Thoracic aorta (tissue), 2 donors: Measurements from ENCODE around the gene STC2. TPM values are rescaled to one million over a fixed set of nuclear protein-coding genes. Genes with fewer than 3 reads are reported as not detected.

Source experiments
- ATAC-seq: fragments of 150-250 bp; one replicate; pipeline ENCODE4 v1.8.0; 2017; ENCODE audit warnings: low read depth; ENCODE audit not compliant: insufficient number of reproducible peaks, low FRiP score
- DNase-seq: peaks from one replicate; pipeline ENCODE4 v3.0.0-alpha.2; 2020; ENCODE audit warnings: low spot score
- H3K27ac ChIP-seq, 2 donors: fragments of 200-600 bp; sonication (generic); 1 replicate in 1 of 2; 2 replicates in 1 of 2; pipeline ENCODE4 v1.5.1; 2016; ENCODE audit warnings: mild to moderate bottlenecking in 2 of 2, moderate library complexity in 2 of 2
- H3K27me3 ChIP-seq: fragments of 200-600 bp; sonication (generic); replicated peaks from 2 replicates; pipeline ENCODE4 v1.6.0; 2016; ENCODE audit warnings: mild to moderate bottlenecking; ENCODE audit not compliant: insufficient read depth
- H3K36me3 ChIP-seq: fragments of 200-600 bp; sonication (generic); one replicate; pipeline ENCODE4 v1.5.1; 2016
- H3K4me1 ChIP-seq, 2 donors: fragments of 200-600 bp; sonication (generic); 1 replicate in 1 of 2; 2 replicates in 1 of 2; pipeline versions ENCODE4 v1.5.1 to v1.6.0; 2016; ENCODE audit warnings: low read depth in 2 of 2, mild to moderate bottlenecking in 1 of 2; ENCODE audit not compliant: control insufficient read depth in 1 of 2
- H3K4me3 ChIP-seq: fragments of 200-600 bp; sonication (generic); 2 replicates; pipeline ENCODE4 v1.5.1; 2016; ENCODE audit warnings: mild to moderate bottlenecking
- H3K9me3 ChIP-seq: fragments of 200-600 bp; sonication (generic); 2 replicates; pipeline ENCODE4 v1.5.1; 2016
- CTCF ChIP-seq: fragments of 200-600 bp; sonication (generic); IDR thresholded peaks from one replicate; pipeline ENCODE4 v1.5.1; 2019; ENCODE audit warnings: antibody characterized with exemption
- total RNA-seq, 2 donors: library from RNA; depleted of rRNA; stranded (reverse); fragments of >200 nt; gene quantifications; one replicate each; pipeline versions ENCODE4 v1.1.0 to v1.2.3, GENCODE V29; 2016

STC2 gene
- total RNA-seq, 2 donors from 2014 or later: 2.0 to 8.8 TPM

- DNase-seq: no peak
- peaks cover 8% of the 10 kb centered on the region for H3K27me3 ChIP-seq
Measured at GRCh38 chr5:173283318-173284288, 44.6 kb downstream of the STC2 start.

GRCh38 chr5:173282916-173283315 lies 45.3 kb downstream of the STC2 start:
- Histone ChIP-seq H3K27ac (no peak overlapping the region), H3K4me3 (no peak overlapping the region), H3K27me3 (peaks cover 8% of the 10 kb centered on the region), H3K4me1 (peaks cover 0 to 8% of the 10 kb centered on the region in 2 donors), H3K9me3 (no peaks in the 10 kb centered on the region), H3K36me3 (no peaks in the 10 kb centered on the region)
- ATAC-seq (no peak), DNase-seq (no peak)
- no peak for TF ChIP-seq CTCF

More at GRCh38 chr5:173283318-173284288, 44.6 kb downstream of the STC2 start:
- H3K36me3 ChIP-seq: no peaks in the 10 kb centered on the region
- H3K4me1 ChIP-seq: peaks cover 0 to 8% of the 10 kb centered on the region in 2 donors
- H3K27ac ChIP-seq: no peak overlapping the region
- H3K9me3 ChIP-seq: no peaks in the 10 kb centered on the region
- ATAC-seq: no peak
- H3K4me3 ChIP-seq: peak overlapping the region; percentile 60
- TF ChIP-seq CTCF: peak; percentile 58

GRCh38 chr5:173281910-173282309 lies 46.3 kb downstream of the STC2 start:
- ATAC-seq: no peak
- peaks cover 0 to 8% of the 10 kb centered on the region in 2 donors for H3K4me1 ChIP-seq
- no peaks in the 10 kb centered on the region for H3K9me3 ChIP-seq
- DNase-seq: no peak
- H3K4me3 ChIP-seq: no peak overlapping the region
- TF ChIP-seq CTCF: no peak
- no peaks in the 10 kb centered on the region for H3K36me3 ChIP-seq
- no peak overlapping the region for H3K27ac ChIP-seq
- H3K27me3 ChIP-seq: peaks cover 8% of the 10 kb centered on the region

GRCh38 chr5:173279166-173279565 lies 49.0 kb downstream of the STC2 start:
- Histone ChIP-seq H3K4me3 (no peak overlapping the region), H3K36me3 (no peaks in the 10 kb centered on the region), H3K27me3 (peaks cover 8% of the 10 kb centered on the region), H3K4me1 (peaks cover 0 to 8% of the 10 kb centered on the region in 2 donors), H3K9me3 (no peaks in the 10 kb centered on the region), H3K27ac (no peak overlapping the region)
- no peak for DNase-seq
- no peak for TF ChIP-seq CTCF
- ATAC-seq: no peak

- peaks cover 0 to 3% of the 10 kb centered on the region in 2 donors for H3K4me1 ChIP-seq
- no peak overlapping the region for H3K27ac ChIP-seq
- H3K4me3 ChIP-seq: no peak overlapping the region
- no peaks in the 10 kb centered on the region for H3K9me3 ChIP-seq
- DNase-seq (no peak), ATAC-seq (no peak)
- H3K27me3 ChIP-seq: peaks cover 8% of the 10 kb centered on the region
- no peaks in the 10 kb centered on the region for H3K36me3 ChIP-seq
- no peak for TF ChIP-seq CTCF
Measured at GRCh38 chr5:173278641-173279040, 49.6 kb downstream of the STC2 start.
